Neural progenitor cell (in vitro differentiated cells): ENCODE results near the gene ACLY. TPM values are rescaled to one million over a fixed set of nuclear protein-coding genes. Genes with fewer than 3 reads are reported as not detected.
"Not testable (repeated sequence)": the region's sequence is repeated elsewhere in the genome, so short reads cannot be mapped to it uniquely, and the experiment has no call there.

ENCODE experiments used
- DNase-seq: peaks from one replicate; pipeline ENCODE4 v3.0.0-alpha.2; 2016; ENCODE audit warnings: low spot score
- H2AFZ ChIP-seq: fragments of 200-600 bp; sonication (generic); replicated peaks from 2 replicates; pipeline ENCODE4 v1.6.1; 2016; ENCODE audit warnings: antibody characterized with exemption
- H3F3A ChIP-seq: fragments of 200-600 bp; sonication (generic); 2 replicates; pipeline ENCODE4 v1.6.1; 2016; ENCODE audit warnings: antibody characterized with exemption, low read depth
- H3K27ac ChIP-seq: fragments of 200-600 bp; sonication (generic); 2 replicates; pipeline ENCODE4 v1.5.1; 2016; ENCODE audit warnings: mild to moderate bottlenecking
- H3K27me3 ChIP-seq: fragments of 200-600 bp; sonication (generic); 2 replicates; pipeline ENCODE4 v1.6.1; 2016; ENCODE audit warnings: mild to moderate bottlenecking, moderate library complexity
- H3K36me3 ChIP-seq: fragments of 200-600 bp; sonication (generic); 2 replicates; pipeline ENCODE4 v1.5.1; 2016
- H3K4me1 ChIP-seq: fragments of 200-600 bp; sonication (generic); 2 replicates; pipeline ENCODE4 v1.6.1; 2016; ENCODE audit warnings: mixed run types
- H3K4me2 ChIP-seq: fragments of 200-600 bp; sonication (generic); 2 replicates; pipeline ENCODE4 v1.6.1; 2016
- H3K4me3 ChIP-seq: fragments of 200-600 bp; sonication (generic); 2 replicates; pipeline ENCODE4 v1.5.1; 2016
- H3K79me2 ChIP-seq: fragments of 200-600 bp; sonication (generic); 2 replicates; pipeline ENCODE4 v1.6.1; 2016; ENCODE audit warnings: low read depth
- H3K9ac ChIP-seq: fragments of 200-600 bp; sonication (generic); 2 replicates; pipeline ENCODE4 v1.6.1; 2016
- H3K9me3 ChIP-seq: fragments of 200-600 bp; sonication (generic); 2 replicates; pipeline ENCODE4 v1.5.1; 2016; ENCODE audit warnings: low read depth
- H4K20me1 ChIP-seq: fragments of 200-600 bp; sonication (generic); 2 replicates; pipeline ENCODE4 v1.6.1; 2016; ENCODE audit warnings: low read depth
- H3K27ac Mint-ChIP-seq: 3 replicates; pipeline ENCODE4 v1.8.0; 2021; ENCODE audit warnings: mixed read lengths
- H3K27me3 Mint-ChIP-seq: 2 replicates; pipeline ENCODE4 v1.8.0; 2022; ENCODE audit warnings: low read depth, mild to moderate bottlenecking, inconsistent platforms, moderate library complexity, mixed read lengths; ENCODE audit not compliant: insufficient read depth
- H3K36me3 Mint-ChIP-seq: 3 replicates; pipeline ENCODE4 v1.8.0; 2021; ENCODE audit warnings: mixed read lengths
- H3K4me1 Mint-ChIP-seq: 3 replicates; pipeline ENCODE4 v1.8.0; 2021; ENCODE audit warnings: mixed read lengths
- H3K4me3 Mint-ChIP-seq: 3 replicates; pipeline ENCODE4 v1.8.0; 2021; ENCODE audit warnings: mild to moderate bottlenecking, moderate library complexity, mixed read lengths
- H3K9me3 Mint-ChIP-seq: 3 replicates; pipeline ENCODE4 v1.8.0; 2020; ENCODE audit warnings: mixed read lengths
- CTCF ChIP-seq: fragments of 200-600 bp; sonication (generic); IDR thresholded peaks from 2 replicates; pipeline ENCODE4 v1.5.1; 2017; ENCODE audit warnings: antibody characterized with exemption, mild to moderate bottlenecking
- EZH2 ChIP-seq: fragments of 200-600 bp; sonication (generic); IDR thresholded peaks from 2 replicates; pipeline ENCODE4 v1.6.1; 2017; ENCODE audit warnings: antibody characterized with exemption, mild to moderate bottlenecking, moderate library complexity
- total RNA-seq: library from RNA; depleted of rRNA; stranded (reverse); fragments of >200 nt; gene quantifications from 2 replicates; pipeline ENCODE4 v1.2.3, GENCODE V29; 2015; ENCODE audit warnings: low replicate concordance

Gene ACLY
- total RNA-seq, 1 donor from 2014 or later: 221 TPM

- Mint-ChIP-seq H3K27me3 (peaks cover 6% of the 10 kb centered on the region), H3K4me1 (peaks cover 21% of the 10 kb centered on the region), H3K36me3 (peaks cover 6% of the 10 kb centered on the region), H3K9me3 (no peaks in the 10 kb centered on the region), H3K4me3 (peak overlapping the region; percentile 34), H3K27ac (no peak overlapping the region)
- H3K4me2 ChIP-seq: no peak overlapping the region
- DNase-seq: no peak
- H3K27me3 ChIP-seq: no peaks in the 10 kb centered on the region
- no peaks in the 10 kb centered on the region for H3K36me3 ChIP-seq
- peaks cover 8% of the 10 kb centered on the region for H3F3A ChIP-seq
- no peak overlapping the region for H2AFZ ChIP-seq
- no peak overlapping the region for H3K4me3 ChIP-seq
- peaks cover 9% of the 10 kb centered on the region for H3K4me1 ChIP-seq
- H4K20me1 ChIP-seq: no peaks in the 10 kb centered on the region
- no peaks in the 10 kb centered on the region for H3K9me3 ChIP-seq
- H3K27ac ChIP-seq: no peak overlapping the region
- H3K79me2 ChIP-seq: peaks cover 16% of the 10 kb centered on the region
- TF ChIP-seq EZH2: no peak
- no peak overlapping the region for H3K9ac ChIP-seq
Observed at GRCh38 chr17:41932816-41933389, 14.2 kb upstream of the ACLY start.

GRCh38 chr17:41931715-41932114 lies 13.0 kb upstream of the ACLY start:
- H3K4me1 ChIP-seq, H3K4me3 ChIP-seq, H3K9me3 ChIP-seq, H3K9ac ChIP-seq, H4K20me1 ChIP-seq, H3K27ac Mint-ChIP-seq, H3K27me3 ChIP-seq, DNase-seq, H3K9me3 Mint-ChIP-seq, H3K36me3 Mint-ChIP-seq, H3K36me3 ChIP-seq, H3F3A ChIP-seq, H3K27ac ChIP-seq, H3K27me3 Mint-ChIP-seq, H2AFZ ChIP-seq: not testable (repeated sequence)
- H3K4me1 Mint-ChIP-seq: peaks cover 21% of the 10 kb centered on the region
- Histone ChIP-seq H3K4me2 (peak overlapping the region; percentile 86), H3K79me2 (peaks cover 16% of the 10 kb centered on the region)
- peak overlapping the region; percentile 98 for H3K4me3 Mint-ChIP-seq

DNA sequence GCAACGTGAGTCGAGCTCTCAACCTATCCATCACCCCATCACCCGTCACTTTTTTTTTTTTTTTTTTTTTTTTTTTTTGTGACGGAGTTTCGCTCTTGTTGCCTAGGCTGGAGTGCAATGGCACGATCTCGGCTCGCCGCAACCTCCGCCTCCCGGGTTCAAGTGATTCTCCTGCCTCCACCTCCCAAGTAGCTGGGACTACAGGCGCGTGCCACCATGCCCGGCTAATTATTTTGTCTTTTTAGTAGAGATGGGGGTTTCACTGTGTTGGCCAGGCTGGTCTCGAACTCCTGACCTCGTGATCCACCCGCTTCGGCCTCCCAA lies 12.0 kb upstream of the ACLY start:
- not testable (repeated sequence) for H3K9me3 ChIP-seq, H3K27me3 ChIP-seq, H3K9me3 Mint-ChIP-seq, H3K36me3 Mint-ChIP-seq, H3K27me3 Mint-ChIP-seq, H3F3A ChIP-seq, H3K27ac ChIP-seq, H4K20me1 ChIP-seq, H3K4me1 ChIP-seq, H3K9ac ChIP-seq, H3K36me3 ChIP-seq, DNase-seq
- H3K79me2 ChIP-seq: peaks cover 16% of the 10 kb centered on the region
- peak overlapping the region; percentile 98 for H3K4me3 Mint-ChIP-seq
- peaks cover 21% of the 10 kb centered on the region for H3K4me1 Mint-ChIP-seq
- peak overlapping the region; percentile 86 for H3K4me2 ChIP-seq
- H3K27ac Mint-ChIP-seq: peak overlapping the region; percentile 94
- H3K4me3 ChIP-seq: peak overlapping the region; percentile 71
- peak overlapping the region; percentile 84 for H2AFZ ChIP-seq

- Histone ChIP-seq H2AFZ (peak within 1 kb of the TSS; percentile 84), H3F3A (peaks cover 8% of the 10 kb centered on the region), H3K36me3 (no peaks in the 10 kb centered on the region), H4K20me1 (no peaks in the 10 kb centered on the region), H3K4me3 (peak within 1 kb of the TSS; percentile 71), H3K27ac (peak within 1 kb of the TSS; percentile 15), H3K27me3 (no peaks in the 10 kb centered on the region), H3K9me3 (no peaks in the 10 kb centered on the region), H3K9ac (peak within 1 kb of the TSS; percentile 52), H3K4me1 (peaks cover 9% of the 10 kb centered on the region), H3K79me2 (peaks cover 16% of the 10 kb centered on the region), H3K4me2 (peak within 1 kb of the TSS; percentile 86)
- H3K4me3 Mint-ChIP-seq: peak within 1 kb of the TSS; percentile 98
- peak; percentile 97 for DNase-seq
- no peaks in the 10 kb centered on the region for H3K9me3 Mint-ChIP-seq
- peak within 1 kb of the TSS; percentile 94 for H3K27ac Mint-ChIP-seq
- H3K36me3 Mint-ChIP-seq: peaks cover 3% of the 10 kb centered on the region
- H3K4me1 Mint-ChIP-seq: peaks cover 21% of the 10 kb centered on the region
- peaks cover 6% of the 10 kb centered on the region for H3K27me3 Mint-ChIP-seq
- peak; percentile 47 for TF ChIP-seq CTCF
- no peak for TF ChIP-seq EZH2
Observed at GRCh38 chr17:41930009-41930832, 11.5 kb upstream of the ACLY start, which contains the start of gene ODAD4. Gene ODAD4 (plus strand): TSS chr17:41930617. CDS start chr17:41930724, 107 bp downstream.
